GM19099 (cell line): ENCODE measurements around the gene RPS25.

Source experiments
- POLR2A ChIP-seq: IDR thresholded peaks from 3 replicates; pipeline ENCODE4 v1.6.1; 2011; ENCODE audit warnings: low read depth; ENCODE audit not compliant: insufficient read length; ENCODE audit errors: extremely low read depth

Gene RPS25

DNA sequence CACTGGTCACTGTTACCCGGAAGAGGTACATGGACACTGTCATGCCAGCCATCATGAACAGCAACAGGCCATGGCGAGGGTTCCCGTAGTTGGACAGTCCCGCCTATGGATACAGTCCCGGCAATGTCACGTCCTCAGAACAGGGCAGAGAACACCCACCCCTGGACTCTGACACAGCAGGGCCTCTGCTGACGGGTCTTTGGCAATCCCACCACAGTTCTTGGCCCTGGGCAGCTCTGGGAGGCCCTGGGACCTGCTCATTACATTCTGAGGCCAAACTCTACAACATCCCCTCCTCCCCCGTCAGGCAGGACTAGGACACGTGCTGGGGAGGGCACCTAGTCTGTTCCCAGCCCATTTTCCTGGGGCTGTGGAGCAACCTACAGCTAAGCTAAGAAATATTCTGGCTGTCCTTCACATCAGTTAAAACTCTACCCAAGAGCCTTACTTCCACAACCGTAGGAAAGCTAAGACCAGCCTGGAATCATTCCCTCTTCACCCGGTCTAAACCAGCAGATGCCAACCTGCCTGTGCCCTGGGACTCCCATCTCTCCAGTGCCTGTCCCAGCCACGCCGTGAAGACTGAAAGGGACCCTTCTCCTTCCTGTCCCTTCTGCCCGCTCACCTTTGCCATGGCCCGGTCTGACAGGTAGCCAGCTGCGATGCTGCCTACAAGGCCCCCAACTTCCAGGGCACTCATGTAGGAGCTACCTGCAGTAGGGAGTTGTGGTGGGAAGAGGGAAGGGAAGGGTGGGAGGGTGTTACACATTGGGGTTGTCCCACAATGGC is 8.0 kb upstream of the RPS25 start:
- TF ChIP-seq POLR2A, result no peak

- no peak for TF ChIP-seq POLR2A
Observed at GRCh38 chr11:119025541-119025940, 7.4 kb upstream of the RPS25 start.

DNA sequence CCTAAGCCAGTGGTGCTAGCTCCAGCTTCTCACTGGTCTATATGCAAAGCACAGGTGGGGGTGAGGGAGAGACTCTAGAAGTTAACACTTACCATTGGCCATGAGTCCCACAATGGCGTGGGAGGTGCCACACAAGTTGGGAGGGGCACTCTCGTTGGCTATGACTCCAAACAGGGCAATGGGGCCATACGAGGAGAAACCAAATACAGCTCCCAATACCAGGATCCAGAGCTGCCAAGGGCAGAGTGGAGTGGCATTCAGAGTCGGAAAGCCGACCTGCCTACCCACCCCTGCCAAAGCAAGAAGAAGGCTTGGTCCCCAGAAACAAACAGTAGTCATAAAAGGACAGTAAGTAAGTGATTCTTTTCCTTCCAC is 6.9 kb upstream of the RPS25 start:
- no peak for TF ChIP-seq POLR2A

GRCh38 chr11:119024430-119025098 is 6.4 kb upstream of the RPS25 start:
- TF ChIP-seq POLR2A, result no peak

DNA sequence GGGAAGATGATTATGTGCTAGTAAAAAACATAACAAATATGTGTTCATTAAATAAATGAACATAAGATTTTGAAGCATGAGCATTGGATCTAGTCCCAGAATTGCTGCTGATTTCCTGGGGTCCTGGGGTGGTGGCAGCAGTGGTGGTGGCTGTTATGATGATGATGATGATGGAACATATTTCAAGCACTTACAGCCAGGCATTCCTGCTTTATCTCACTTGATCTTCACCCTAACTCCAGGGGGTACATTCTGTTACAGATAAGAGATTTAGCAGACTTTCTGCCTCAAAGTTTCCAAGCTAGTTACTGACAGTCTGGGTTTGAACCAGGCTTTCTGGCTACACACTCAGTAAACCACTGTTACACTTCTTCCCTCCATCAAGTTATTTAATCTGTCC is 5.6 kb upstream of the RPS25 start:
- TF ChIP-seq POLR2A, result no peak

DNA sequence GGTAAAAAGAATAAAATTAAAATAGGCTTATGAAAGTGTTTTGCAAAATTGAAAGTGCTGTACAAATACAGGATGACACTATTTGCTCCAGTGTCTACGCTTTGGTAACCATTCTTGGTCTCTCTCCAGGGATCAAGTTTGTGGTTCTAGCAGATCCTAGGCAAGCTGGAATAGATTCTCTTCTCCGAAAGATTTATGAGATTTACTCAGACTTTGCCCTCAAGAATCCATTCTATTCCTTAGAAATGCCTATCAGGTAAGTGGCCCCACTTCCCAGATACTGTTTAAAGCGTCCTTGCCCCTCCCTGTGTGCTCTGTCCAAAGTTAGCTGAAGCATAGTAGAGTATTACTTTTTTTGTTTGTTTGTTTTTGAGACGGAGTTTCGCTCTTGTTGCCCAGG is 3.5 kb upstream of the RPS25 start:
- no peak for TF ChIP-seq POLR2A

GRCh38 chr11:119019996-119020395 is 1.9 kb upstream of the RPS25 start:
- TF ChIP-seq POLR2A, result no peak

- no peak for TF ChIP-seq POLR2A
Observed at GRCh38 chr11:119016216-119017009, 1.7 kb downstream of the RPS25 start.

GRCh38 chr11:119015054-119015611 is 3.0 kb downstream of the RPS25 start:
- no peak for TF ChIP-seq POLR2A

- peak; percentile 28 for TF ChIP-seq POLR2A
Observed at GRCh38 chr11:119014209-119014924, 3.8 kb downstream of the RPS25 start.

DNA sequence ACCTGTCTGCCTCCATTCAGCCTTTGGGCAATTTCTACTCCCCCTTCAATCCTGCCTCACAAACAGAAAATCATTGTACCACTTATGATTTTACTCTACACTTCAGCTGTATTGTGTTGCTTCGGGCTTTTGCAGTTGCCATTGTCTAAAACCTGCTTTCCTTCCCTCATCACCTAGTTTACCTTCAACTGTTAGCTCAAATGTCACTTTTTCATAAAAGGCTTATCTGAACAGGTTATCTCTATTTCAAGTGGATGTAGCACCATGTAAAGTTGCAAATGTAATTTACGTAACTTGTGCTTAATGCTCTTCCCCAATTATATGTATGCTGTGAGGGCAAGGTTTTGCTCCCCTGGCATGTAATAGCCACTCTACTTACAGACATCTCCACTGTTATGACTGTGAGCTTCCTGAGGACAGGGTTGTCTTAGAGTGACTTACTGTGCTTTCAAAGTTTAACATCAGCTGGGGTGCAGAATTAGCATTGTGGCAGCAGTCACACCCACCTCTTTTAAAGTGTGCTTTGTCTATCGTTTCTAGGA is 5.4 kb downstream of the RPS25 start:
- no peak for TF ChIP-seq POLR2A

DNA sequence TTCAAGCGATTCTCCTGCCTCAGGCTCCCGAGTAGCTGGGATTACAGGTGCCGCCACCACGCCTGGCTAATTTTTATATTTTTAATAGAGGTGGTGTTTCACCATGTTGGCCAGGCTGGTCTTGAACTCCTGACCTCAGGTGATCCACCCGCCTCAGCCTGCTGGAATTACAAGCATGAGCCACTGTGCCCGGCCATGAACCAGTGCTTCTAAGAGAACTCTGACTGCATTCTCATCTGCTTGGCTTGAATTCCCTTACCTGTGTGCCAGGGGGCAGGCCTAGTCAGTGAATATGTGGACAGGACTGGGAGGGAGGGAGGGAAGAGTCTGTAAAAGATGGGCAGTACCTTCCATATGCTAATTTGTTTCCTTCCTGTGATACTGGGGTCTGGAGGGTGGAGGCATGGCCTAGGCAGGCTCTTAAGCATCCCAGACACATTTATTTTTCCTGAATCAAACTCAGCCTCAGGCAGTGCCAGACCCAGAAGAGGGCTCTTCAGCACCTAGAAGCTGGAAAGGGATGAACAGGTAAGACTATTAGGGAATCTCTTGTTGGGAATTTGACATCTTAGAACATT is 6.6 kb downstream of the RPS25 start:
- no peak for TF ChIP-seq POLR2A

DNA sequence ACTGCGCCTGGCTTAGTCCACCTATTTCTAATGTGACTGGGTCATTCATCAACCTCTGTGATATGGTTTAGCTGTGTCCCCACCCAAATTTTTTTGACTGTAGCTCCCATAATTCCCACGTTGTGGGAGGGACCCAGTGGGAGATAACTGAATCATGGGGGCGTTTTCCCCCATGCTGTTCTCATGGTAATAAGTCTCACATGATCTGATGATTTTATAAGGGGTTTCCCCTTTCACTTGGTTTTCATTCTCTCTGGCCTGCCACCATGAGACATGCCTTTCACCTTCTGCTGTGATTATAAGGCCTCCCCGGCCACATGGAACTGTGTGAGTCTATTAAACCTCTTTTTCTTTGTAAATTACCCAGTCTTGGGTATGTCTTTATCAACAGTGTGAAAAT is 11.5 kb downstream of the RPS25 start:
- TF ChIP-seq POLR2A, result no peak

- TF ChIP-seq POLR2A, result no peak
Observed at GRCh38 chr11:119000906-119001305, 17.2 kb downstream of the RPS25 start.
